Activated B cell treated with CpG ODN at 0.5 μM for 24 hours (primary cell): ENCODE measurements around the gene TSPAN32. TPM values are rescaled to one million over a fixed set of nuclear protein-coding genes. Genes with fewer than 3 reads are reported as not detected.

Experiments
- ATAC-seq: fragments of 200-7000 bp; cut with Tn5 transposase; one replicate; pipeline ENCODE4 v1.10.0; 2021; ENCODE audit warnings: low read depth, mild to moderate bottlenecking, moderate library complexity
- CTCF ChIA-PET: fragments of 350-600 bp; sonication (Branson Sonifier 250); formaldehyde crosslinking; loops from one replicate; lab custom pipeline; 2021; ENCODE audit warnings: antibody characterized with exemption; lab: Charles Lee
- POLR2A ChIA-PET: fragments of 350-600 bp; sonication (Branson Sonifier 250); formaldehyde crosslinking; loops from one replicate; lab custom pipeline; 2021; ENCODE audit warnings: antibody characterized with exemption; lab: Charles Lee
- DNase-seq: peaks from one replicate; pipeline ENCODE4 v3.0.0; 2022
- H3K27ac Mint-ChIP-seq: one replicate; pipeline ENCODE4 v1.8.0; 2020; ENCODE audit warnings: mixed read lengths
- H3K27me3 Mint-ChIP-seq: one replicate; pipeline ENCODE4 v1.8.0; 2021; ENCODE audit warnings: mixed read lengths
- H3K36me3 Mint-ChIP-seq: one replicate; pipeline ENCODE4 v1.8.0; 2021; ENCODE audit warnings: low read depth, mixed read lengths
- H3K4me1 Mint-ChIP-seq: one replicate; pipeline ENCODE4 v1.8.0; 2021; ENCODE audit warnings: mixed read lengths
- H3K4me3 Mint-ChIP-seq: one replicate; pipeline ENCODE4 v1.8.0; 2020; ENCODE audit warnings: mild to moderate bottlenecking, mixed read lengths
- H3K9me3 Mint-ChIP-seq: one replicate; pipeline ENCODE4 v1.8.0; 2020; ENCODE audit warnings: mixed read lengths
- intact Hi-C: fragments of 100-400 bp; cut with micrococcal nuclease; formaldehyde crosslinking; loops from one replicate; pipeline ENCODE4 v1.15.1; 2024
- total RNA-seq: library from RNA; stranded (reverse); gene quantifications from 2 replicates; pipeline ENCODE4 v1.2.3, GENCODE V29; 2022
- TF ChIP-seq, protein P1 (sequence below): fragments of 200-600 bp; IDR thresholded peaks from one replicate; pipeline ENCODE4 v1.8.0; 2022; ENCODE audit warnings: antibody characterized with exemption, mild to moderate bottlenecking

TSPAN32 gene
- total RNA-seq, 1 donor from 2014 or later, result 7.3 TPM

DNA sequence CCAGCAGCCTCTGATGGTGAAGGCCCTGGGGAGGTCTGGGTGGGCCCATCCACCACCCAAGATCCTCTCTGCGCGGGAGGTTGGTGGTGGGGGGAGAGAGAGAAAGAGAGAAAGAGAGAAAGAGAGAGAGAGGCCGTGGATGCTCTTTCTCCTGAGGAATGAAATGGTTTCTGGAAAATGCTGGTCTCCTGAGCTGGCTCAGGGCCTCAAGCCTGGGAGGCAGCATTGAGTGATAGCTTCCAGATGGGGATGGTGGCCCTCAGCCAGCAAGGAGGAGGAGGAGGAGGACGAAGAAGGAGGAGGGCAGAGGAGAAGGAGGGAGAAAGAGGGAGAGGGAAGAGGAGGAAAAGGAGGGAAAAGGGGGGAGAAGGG is 4.6 kb downstream of the TSPAN32 start:
- TF ChIP-seq, protein P1, sequence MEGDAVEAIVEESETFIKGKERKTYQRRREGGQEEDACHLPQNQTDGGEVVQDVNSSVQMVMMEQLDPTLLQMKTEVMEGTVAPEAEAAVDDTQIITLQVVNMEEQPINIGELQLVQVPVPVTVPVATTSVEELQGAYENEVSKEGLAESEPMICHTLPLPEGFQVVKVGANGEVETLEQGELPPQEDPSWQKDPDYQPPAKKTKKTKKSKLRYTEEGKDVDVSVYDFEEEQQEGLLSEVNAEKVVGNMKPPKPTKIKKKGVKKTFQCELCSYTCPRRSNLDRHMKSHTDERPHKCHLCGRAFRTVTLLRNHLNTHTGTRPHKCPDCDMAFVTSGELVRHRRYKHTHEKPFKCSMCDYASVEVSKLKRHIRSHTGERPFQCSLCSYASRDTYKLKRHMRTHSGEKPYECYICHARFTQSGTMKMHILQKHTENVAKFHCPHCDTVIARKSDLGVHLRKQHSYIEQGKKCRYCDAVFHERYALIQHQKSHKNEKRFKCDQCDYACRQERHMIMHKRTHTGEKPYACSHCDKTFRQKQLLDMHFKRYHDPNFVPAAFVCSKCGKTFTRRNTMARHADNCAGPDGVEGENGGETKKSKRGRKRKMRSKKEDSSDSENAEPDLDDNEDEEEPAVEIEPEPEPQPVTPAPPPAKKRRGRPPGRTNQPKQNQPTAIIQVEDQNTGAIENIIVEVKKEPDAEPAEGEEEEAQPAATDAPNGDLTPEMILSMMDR, result no peak
- intact Hi-C loops, result no loop called here
- no peak for ATAC-seq

DNA sequence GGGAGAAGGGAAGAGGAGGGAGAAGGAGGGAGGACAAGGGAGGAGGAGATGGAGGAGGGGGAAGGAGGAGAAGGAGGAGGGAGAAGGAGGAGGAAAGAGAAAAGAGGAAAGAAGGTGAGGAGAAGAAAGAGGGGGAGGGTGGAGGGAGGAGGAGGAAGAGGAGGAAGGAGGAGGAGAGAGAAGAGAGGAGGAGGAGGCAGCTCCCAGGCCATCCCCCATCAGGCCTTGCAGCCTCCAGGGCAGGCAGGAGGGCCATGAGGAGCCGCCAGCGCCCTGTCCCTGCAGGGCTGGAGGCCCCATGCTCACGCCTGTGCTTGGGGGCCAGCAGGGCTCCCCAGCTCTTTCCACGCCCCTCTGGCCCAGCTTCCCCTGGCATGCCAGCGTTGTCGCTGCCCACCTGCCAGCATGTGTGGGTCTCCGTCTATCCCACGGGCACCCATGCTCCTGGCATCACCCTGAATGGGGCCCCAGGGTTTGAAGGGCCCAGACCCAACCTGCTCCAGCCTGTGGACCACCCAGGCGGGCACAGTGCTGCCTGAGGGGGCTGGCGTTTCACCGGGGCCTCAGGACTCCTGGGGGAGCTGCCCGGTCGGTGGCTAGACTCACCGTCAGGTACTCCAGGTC is 5.2 kb downstream of the TSPAN32 start:
- H3K4me3 Mint-ChIP-seq, result no peak overlapping the region
- H3K4me1 Mint-ChIP-seq, result peaks cover 43% of the 10 kb centered on the region
- intact Hi-C loops, result no loop called here
- POLR2A ChIA-PET, result interaction anchor here (2.7 to 3.0 kb wide), 2 partner anchors 79 to 113 kb away, joined by 14 to 20 read pairs; no protein-coding TSS in a partner anchor
- H3K9me3 Mint-ChIP-seq, result no peaks in the 10 kb centered on the region
- no peak overlapping the region for H3K27ac Mint-ChIP-seq
- DNase-seq (no peak), ATAC-seq (no peak)
- no peaks in the 10 kb centered on the region for H3K27me3 Mint-ChIP-seq
- H3K36me3 Mint-ChIP-seq, result no peaks in the 10 kb centered on the region
- TF ChIP-seq, protein P1, result no peak
- CTCF ChIA-PET, result interaction anchor here (1.0 to 11.2 kb wide), 5 partner anchors 11 to 113 kb away, joined by 3 to 321 read pairs (median 16); partner anchors contain the start of gene TSSC4

More for the DNA sequence above, 4.6 kb downstream of the TSPAN32 start:
- Mint-ChIP-seq H3K4me1 (peaks cover 49% of the 10 kb centered on the region), H3K27ac (peak overlapping the region; percentile 68), H3K36me3 (no peaks in the 10 kb centered on the region), H3K27me3 (no peaks in the 10 kb centered on the region), H3K9me3 (no peaks in the 10 kb centered on the region), H3K4me3 (peak overlapping the region; percentile 45)
- ChIA-PET POLR2A (interaction anchor here (2.7 to 3.0 kb wide), 4 partner anchors 71 to 114 kb away, joined by 11 to 23 read pairs (median 17); partner anchors contain the start of genes CD81 and TSSC4), CTCF (interaction anchor here (0.9 to 11.2 kb wide), 12 partner anchors 11 to 224 kb away, joined by 3 to 321 read pairs (median 6); partner anchors contain the start of gene TSSC4)
- no peak for DNase-seq

DNA sequence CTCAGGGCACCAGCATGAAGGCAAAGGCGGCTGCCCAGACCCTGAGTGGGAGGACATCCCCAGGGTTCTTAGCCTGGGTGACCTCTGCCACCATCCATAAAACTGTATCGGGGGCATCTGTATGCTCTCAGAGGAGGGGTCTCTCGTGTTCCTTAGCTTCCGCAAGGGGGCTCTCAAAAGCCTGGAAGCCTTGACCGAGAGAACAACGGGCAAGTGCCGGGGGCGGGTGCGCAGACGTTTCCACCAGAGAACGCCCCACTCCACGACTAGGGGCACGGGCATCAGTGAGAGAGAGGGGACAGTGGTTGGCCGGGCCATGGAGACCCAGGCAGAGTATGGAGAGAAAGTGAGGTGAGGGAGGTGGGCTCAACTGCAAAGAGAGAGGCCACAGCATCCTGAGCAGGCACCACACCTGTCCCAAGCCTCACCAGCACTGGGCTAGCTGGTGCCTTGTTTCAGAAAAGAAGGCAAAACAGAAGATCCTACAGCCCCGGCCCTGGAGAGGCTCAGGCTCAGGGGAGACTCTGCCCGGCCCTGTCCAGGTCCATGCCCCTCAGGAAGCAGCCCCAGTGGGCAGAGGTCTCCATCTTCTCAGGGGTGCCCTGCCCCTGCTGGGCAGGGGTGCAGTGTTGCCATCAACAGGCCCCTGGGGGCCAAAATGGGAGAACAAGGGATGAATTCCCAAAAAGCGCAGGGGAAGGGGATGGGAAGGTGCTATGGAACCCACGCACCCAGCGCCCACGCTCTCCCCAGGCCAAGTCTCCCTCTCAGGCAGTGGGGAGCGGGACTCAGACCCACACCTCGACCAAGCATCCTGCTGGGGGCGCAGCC is 5.9 kb downstream of the TSPAN32 start:
- ChIA-PET CTCF (interaction anchor here (3.4 to 11.2 kb wide), 2 partner anchors 92 to 113 kb away, joined by 30 to 321 read pairs; partner anchors contain the start of gene TSSC4), POLR2A (no interaction called here)
- DNase-seq, result no peak
- Mint-ChIP-seq H3K9me3 (no peaks in the 10 kb centered on the region), H3K4me3 (no peak overlapping the region), H3K27ac (no peak overlapping the region), H3K4me1 (peaks cover 37% of the 10 kb centered on the region), H3K27me3 (no peaks in the 10 kb centered on the region), H3K36me3 (no peaks in the 10 kb centered on the region)
- ATAC-seq, result no peak
- TF ChIP-seq, protein P1, result no peak
- intact Hi-C loops, result no loop called here

DNA sequence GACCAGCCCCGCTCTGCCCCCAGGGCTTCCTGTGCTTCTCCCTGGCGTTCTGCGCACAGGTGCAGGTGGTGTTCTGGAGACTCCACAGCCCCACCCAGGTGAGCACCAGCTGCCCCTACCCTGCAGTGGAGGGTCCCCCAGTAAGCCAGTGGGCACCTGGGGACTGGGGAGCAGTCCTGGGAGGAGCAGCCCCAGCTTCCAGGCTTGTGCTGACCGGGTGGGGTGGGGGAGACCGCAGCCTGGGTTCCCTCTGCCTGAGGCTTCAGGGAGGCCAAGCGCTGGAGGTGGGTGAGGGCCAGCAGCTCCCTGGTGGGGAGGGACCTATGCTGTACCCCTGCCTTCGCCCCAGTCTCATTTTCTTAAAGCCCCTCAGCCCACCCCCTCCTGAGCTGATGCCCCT is 6.9 kb downstream of the TSPAN32 start:
- H3K4me1 Mint-ChIP-seq, result peaks cover 27% of the 10 kb centered on the region
- H3K27ac Mint-ChIP-seq, result no peak overlapping the region
- ChIA-PET POLR2A (no interaction called here), CTCF (interaction anchor here (0.9 kb wide), 1 partner anchor 112 kb away, joined by 3 read pairs; no protein-coding TSS in a partner anchor)
- H3K9me3 Mint-ChIP-seq, result no peaks in the 10 kb centered on the region
- DNase-seq (no peak), ATAC-seq (no peak)
- TF ChIP-seq, protein P1, result no peak
- H3K36me3 Mint-ChIP-seq, result no peaks in the 10 kb centered on the region
- no peaks in the 10 kb centered on the region for H3K27me3 Mint-ChIP-seq
- no peak overlapping the region for H3K4me3 Mint-ChIP-seq
- intact Hi-C loops, result no loop called here
